ENCODE data around the gene RAB33A.
"Not testable (repeated sequence)": the region's sequence is repeated elsewhere in the genome, so short reads cannot be mapped to it uniquely, and the experiment has no call there.

The RAB33A gene

DNA sequence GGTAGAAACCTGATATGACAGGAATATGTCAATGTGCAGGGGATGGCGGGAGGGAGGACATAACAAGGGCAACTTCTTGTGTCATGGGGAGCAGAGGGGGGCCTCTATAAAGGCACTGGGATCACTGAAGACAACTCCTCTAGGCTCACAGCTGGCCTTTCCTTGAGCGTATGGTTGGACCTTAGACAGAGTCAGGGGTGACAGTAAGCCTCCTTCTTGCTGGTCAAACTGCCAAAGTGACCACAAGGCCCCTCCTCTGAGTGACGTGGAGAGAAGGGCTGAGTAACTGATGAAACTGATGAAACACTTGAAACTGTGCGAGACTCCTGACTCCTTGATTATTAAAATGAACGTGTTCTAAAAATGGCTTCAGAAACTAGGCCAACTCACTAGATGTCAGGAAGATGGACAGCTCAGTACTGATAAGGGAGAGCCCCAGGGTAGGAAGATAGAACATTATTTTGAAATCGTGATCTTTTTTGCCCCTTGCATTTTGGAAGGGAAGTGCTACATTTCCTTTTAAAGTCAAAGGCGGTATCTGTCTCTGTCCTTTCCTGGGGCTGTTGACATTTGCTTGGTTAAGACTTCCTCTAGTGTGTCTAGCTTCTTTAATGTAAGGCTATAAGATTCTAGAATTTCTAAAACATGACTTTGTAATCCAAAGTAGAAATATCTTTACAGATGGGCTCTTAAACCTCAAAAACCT, 1.6 kb downstream of the RAB33A start:
- no peak for DNase-seq

DNA sequence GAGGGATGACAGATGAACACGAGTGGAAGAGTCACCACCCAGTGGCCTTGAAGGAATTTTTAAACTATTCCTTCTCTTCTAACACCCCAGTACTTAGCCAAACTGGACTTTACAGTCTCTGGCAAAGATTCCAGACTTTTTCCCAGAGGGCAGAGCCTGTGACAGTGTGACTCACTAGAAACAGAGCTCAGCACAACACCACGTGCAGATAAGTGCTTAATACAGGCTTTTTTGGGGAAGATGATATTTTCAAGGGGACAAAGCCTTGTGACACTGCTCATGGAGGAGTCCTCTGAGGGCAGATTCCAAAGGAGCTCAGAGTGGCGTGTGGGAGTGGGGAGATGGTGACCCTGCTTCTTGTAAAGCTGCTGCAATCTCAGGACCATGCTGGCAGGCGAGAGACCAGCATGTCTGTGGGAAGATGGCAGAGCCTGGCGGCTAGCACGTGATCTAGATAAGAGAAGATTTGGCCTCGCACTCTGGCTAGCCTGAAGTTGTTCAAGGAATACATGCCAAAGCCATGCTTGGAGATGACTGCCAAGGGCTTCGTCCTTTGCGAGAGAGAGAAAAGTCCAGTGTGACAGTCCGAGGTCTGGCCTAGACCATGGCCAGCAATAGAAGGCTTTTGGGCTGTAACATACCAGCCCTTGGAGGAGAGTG, 2.4 kb downstream of the RAB33A start:
- DNase-seq: no peak

DNA sequence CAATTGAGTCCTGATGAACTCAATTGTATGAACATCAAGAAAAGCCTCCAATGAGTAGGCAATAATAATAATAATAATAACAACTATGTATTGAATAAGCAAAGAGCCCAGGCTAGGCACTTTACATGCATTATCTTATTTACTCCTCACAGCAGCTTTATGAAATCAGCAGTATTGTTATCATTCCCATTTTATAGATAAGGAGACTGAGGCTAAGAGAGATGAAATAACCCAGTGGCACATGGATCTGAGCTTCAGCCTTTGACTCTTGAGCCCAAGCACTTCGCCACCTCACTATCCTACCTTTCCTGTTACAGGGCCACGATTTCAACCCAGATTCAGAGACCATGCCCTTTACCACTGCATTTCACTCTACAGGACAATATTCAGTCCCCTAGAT, 3.2 kb downstream of the RAB33A start:
- DNase-seq: no peak

DNA sequence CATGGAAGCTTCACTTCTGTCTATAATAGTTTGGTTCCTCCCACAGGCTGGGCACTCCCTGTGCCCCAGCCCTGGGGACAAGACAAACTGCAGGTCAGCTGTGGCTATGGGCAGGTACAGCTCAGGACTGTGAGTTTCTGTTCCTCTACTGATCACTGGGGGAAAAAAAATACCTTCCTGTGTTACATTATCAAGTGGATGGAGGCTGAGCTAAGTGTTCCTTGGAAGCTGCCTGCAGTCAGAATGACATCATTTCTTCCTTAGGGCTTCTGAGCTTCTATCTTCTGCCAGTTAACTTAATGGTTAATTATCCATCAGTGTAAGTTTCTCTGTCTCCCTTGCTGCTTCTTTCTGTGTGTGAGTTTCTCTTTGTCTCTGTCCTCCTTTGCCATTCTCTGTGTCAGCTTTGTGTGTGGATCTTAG, 4.6 kb downstream of the RAB33A start:
- DNase-seq: no peak

DNA sequence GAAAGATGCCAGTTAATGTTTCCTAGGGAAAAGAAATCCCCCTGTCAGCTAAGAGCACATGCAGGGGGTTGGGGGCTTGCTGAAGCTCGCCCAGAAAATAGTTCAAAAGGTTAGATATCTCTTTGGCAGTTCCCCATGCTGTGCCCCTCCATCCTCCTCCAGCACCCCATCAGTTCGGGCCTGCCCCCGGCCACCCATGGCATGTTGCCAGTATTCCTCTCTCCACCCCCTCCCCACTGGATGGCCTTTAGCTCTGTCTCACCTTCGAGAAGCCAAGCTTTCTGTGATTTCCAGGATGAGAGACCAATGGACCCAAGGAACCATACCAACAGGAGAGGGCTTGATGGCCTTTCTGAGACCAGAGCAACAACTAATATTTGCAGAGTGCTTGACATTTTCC, 5.2 kb downstream of the RAB33A start:
- no peak for DNase-seq

DNA sequence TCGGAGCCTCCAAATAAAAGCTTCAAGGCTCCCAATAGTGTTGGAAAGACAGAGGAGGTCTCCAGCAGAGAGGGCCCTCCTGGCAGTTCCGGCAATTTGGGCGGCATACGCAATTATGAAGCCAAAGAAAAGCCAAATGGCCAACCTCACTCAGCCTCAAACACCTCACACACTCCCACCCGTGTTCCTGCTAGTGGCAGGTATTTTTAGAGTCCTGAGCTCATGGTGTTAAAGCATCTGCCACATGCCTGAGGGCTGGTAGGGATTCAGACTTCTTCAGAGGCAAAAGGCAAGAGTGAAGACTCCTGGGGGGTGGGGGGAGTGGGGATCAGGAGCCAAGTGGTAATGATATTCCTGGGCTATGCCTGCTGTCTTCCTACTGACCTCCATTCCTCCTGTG, 7.4 kb downstream of the RAB33A start:
- no peak for DNase-seq

DNA sequence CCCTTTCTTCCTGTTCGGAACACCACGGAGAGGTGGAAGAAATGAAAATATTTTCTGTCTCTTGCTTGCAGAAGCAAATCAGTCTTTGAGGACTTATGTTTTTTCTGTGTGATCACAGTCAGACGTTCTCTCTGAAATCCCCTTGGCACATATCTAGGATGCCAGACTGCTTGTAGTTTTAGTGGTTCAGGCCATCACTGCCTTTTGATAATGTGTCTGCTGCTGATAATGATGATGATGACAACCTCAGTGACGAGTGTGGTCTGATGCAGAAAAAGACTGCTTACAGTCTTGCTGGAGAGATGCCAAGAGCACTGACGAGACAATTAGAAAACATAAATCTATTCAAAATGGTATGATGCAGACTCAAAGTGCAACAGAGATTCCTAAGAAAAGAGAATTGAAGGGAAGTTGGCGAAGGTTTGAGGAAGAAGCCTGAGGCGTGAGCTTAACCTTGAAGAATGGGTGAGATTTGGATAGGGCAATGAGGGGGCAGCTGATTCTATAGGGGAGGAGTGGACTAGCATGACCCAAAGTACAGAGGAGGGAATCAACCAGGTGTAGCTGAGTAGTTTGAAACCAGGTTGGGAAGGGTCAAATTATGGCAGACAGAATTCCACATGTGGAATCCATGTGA, 7.9 kb downstream of the RAB33A start:
- no peak for DNase-seq

DNA sequence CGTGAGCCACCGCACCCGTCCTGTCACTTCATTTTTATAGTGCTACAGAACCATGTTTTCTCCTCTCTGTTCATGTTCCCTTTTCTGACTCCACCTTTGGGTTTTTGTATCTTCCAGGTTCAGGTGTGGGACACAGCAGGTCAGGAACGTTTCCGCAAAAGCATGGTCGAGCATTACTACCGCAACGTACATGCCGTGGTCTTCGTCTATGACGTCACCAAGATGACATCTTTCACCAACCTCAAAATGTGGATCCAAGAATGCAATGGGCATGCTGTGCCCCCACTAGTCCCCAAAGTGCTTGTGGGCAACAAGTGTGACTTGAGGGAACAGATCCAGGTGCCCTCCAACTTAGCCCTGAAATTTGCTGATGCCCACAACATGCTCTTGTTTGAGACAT, 12.4 kb downstream of the RAB33A start:
- no peak for DNase-seq

DNA sequence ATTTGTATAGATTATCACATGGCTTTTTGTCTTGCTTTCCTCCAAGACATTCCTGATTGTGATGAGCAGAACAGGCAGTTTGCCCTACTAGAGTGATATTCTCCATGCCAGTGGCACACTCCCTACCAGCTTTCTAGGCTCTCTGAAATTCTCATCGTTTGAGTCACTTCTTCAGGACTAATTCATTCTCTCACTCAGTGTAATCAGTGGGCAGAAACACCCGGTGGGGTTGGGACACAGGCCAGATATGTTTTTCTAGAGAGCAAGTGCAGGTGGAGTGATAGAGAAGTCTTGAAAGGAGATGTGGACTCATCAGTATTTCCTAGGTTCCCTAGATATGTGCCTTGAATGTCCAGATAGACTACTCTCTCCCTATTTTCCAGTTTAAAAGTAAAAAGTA, 13.1 kb downstream of the RAB33A start:
- no peak for DNase-seq

DNA sequence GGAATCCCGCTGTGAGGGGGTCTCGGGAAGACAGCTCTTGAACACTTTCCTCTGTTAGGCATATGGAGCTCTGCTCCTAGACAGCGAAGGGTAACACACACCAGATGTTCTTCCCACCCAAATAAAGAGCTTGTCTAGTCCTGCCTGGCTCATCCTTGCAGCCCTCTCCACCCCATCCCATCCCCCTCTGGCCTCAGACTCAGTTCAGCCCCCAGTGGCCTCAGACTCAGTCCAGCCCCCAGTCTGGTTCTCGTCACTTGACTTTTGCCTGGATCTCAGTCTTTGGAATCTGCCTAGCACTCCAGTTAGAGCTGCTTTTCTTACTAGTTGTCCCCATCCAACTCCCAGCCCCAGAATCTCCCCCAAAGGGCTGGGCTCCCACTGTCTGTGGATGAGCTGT, 14.9 kb downstream of the RAB33A start:
- DNase-seq: no peak

DNA sequence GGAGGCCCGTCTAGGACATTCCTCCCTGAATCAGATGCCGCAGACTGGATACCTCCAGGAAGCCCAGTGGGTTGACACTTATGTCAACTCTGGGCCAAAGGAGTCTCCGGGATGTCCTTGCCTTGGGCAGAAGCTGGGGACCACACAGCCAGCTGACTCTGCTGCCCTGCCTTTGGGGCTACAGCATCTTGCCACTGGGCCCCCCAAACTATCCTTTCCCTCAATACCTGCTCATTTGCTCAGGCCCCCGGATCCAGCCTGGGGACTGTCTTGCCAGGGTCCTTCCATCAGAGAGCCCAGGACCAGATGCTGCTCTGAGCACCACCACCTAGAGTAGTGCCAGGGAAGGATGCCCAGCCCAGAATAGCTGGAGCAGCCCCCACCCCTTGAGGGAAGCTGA, 19.0 kb downstream of the RAB33A start:
- DNase-seq: no peak

DNA sequence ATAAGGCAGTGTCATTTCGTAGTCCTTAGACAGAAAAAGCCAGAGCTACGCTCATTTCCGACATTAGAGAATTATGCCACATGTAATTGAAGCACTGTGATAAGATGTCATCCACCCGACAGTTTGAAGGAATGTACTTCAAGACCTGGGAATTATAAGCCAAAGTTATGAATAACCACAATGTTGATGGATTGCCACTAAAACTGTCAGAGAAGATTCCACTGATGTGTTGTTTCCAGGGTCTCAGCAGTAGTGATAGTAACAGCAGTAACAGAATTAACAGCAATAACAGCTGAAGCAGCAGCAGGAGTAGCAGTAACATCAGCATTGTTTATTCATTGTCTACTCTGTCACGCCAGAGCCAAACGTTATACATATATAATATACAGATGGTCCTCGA, 24.7 kb downstream of the RAB33A start:
- DNase-seq: no peak

DNA sequence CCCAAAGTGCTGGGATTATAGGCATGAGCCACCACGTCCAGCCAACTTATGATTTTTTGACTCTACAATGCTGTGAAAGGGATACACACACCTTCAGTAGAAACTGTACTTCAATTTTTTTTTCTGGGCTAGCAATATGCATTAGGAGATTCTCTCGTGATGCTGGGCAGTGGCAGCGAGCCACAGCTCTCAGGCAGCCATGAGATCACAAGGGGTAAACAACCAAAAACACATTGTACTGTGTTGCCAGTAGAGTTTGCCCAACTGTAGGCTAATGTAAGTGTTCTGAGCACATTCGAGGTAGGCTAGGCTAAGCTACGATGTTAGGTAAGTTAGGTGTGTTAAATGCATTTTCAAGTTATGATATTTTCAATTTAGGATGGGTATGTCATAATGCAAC, 25.7 kb downstream of the RAB33A start:
- no peak for DNase-seq

DNA sequence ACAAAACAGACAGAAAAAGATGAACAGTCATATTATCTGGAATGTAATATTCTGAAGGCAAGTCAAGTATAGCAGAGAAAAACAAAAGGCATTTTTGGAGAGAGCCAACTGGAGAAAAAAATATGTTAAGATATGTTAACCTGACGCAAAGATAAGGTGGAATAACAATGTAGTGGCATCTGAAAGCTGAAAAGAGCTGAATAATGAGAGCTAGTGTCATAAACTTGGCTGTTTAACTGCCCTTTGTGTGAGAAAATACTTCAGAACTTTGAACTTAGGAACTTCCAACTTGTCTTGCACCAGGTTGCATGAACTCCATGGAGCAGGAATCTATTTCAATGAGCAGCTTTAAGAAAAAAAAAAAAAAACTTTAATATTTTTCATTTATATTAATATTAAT, 32.9 kb downstream of the RAB33A start:
- DNase-seq: no peak

DNA sequence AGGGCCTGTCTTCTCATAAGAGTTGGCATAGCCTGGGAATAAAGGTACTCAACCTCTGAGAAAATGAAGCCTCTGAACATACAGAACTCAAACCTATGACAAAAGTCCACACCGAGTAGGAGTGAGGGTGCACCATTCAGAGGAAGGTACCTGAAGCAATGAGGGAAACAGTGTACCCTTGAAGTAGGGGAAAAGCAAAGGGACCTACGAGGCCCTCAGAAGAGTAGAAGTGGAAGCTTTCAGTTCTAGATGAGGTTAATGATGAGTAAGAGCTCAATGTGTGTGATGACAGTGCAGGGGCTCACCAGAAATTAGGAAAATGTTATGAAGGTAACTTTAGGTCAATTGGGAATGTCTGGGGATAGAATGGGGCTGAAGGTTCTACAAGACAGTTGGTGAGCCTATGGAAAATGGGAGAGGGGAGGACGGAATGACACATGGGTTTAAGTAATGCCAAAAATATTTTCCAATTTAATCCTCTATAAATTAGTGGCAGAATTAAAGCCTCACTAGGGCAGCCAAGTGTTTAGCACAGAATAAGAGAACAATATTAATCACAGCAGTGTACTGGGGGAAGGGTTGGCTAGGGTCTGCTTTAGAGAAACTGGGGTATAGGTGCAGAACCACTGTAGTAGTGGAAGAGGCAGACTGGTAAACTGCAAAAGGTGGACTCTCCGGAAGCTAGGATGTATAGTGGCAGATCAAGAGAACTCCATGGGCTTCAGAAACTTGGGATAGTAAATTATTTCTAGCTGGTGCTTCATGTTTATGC, 39.8 kb downstream of the RAB33A start:
- DNase-seq: no peak

DNA sequence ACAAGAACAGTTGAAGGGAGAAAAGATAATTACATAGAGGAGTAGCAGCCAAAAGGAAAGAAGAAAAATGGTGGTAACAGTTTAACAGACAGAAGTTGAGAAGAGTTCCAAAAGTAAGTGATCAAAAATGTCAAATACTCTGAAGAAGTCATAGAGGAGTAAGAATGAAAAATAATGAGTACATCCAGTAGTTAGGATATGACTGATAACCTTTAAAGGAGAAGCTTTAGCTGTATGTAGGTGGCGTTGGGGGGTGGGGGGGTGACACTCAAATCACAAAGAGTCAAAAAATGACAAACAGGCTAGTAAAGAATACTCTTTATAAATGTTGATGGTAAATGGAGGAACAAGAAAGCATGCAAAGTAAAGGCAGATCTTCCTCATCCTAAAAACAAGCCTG, 40.6 kb downstream of the RAB33A start:
- DNase-seq: no peak

DNA sequence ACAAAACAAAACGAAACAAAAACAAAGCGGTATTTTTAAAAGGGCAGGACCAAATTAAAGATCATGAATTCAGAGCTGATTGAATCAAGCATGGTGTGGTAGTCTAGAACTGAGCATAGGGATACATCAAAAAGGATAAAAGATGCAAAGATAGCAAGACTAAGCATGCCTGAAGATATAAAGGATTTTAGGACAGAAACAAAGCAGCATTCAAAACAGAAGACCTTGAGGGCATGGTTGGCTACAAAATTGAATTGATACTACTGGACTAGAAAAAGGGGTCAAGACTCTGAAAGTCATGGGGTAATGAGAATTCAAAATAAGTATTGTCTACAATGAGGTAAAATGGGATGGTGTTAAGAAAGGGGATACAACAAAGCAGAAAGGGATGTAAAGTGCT, 41.6 kb downstream of the RAB33A start:
- DNase-seq: no peak

DNA sequence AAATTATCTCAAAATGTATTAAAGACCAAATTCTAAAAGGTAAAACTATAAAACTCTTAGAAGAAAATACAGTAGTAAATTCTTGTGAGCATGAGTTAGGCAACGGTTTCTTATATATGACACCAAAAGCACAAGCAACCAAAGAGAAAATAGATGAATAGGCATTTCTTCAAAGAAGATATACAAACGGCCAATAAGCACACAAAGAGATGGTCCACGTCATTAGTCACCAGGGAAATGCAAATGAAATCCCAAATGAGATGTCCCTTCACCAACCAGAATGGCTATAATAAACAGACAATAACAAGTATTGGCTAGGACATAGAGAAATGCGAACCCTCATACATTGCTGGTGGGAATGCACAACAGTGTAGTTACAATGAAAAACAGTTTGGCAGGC, 44.6 kb downstream of the RAB33A start:
- DNase-seq: peak; percentile 9

DNA sequence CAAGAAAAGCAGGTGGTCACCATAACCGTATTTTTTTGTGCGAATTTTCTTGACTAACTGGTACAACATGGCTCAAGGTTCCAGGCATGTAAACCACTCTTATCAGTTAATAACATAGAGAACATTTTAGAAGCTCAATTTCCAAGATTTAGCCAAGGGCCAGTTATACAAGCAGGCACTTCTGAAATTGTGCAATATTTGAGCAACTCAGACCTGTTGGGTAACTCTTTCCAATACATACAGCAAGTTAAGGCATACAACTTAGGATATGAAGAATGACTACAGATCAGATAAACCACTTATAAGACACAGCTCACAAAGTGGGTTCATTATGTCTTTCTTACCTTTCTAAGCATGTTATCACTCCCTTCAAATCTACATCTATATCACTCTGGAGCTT, 53.0 kb downstream of the RAB33A start:
- no peak for DNase-seq

DNA sequence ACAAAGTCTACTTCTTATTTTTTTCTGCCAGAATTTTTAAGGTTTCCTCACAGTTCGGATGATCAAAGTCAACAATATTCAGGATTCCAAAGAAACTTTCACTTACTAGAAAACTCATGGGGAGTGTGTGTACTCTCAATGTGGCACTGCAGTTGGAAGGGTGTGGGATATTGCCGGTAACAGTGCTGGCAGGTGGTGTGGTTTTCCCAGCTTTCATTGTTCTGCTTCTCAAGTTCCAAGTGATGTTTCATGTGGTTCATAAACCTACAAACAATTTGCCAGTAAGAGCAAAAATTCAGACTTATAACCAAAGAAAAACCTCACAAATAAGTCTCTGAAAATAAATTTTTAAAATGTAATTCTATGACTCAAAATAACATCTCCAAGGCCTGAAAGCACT, 57.1 kb downstream of the RAB33A start:
- DNase-seq: no peak

DNA sequence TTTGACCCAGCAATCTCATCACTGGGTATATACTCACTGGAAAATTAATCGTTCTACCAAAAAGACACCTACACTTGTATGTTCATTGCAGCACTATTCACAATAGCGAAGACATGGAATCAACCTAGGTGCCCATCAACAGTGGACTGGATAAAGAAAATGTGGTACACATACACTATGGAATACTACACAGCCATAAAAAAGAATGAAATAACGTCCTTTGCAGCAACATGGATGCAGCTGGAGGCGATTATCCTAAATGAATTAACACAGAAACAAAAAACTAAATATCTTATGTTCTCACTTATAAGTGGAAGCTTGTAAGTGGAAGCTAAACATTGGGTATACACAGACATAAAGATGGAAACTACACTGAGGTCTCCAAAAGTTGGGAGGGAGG, 59.4 kb downstream of the RAB33A start:
- not testable (repeated sequence) for DNase-seq
